Dermis microvascular lymphatic vessel endothelial cell (primary cell): Measurements from ENCODE around the gene PDHA2. TPM values are rescaled to one million over a fixed set of nuclear protein-coding genes. Genes with fewer than 3 reads are reported as not detected.
"Not testable (repeated sequence)": the region's sequence is repeated elsewhere in the genome, so short reads cannot be mapped to it uniquely, and the experiment has no call there.

Experiments used
- DNase-seq, 2 donors: peaks; one replicate each; pipeline versions ENCODE4 v3.0.0 to v3.0.0-alpha.2; 2010; ENCODE audit warnings: low read depth in 2 of 2
- total RNA-seq: library from RNA; depleted of rRNA; stranded (reverse); fragments of >200 nt; gene quantifications from 2 replicates; pipeline ENCODE4 v1.2.1, GENCODE V29; 2014

PDHA2 gene
- not detected in 2 replicates for total RNA-seq

DNA sequence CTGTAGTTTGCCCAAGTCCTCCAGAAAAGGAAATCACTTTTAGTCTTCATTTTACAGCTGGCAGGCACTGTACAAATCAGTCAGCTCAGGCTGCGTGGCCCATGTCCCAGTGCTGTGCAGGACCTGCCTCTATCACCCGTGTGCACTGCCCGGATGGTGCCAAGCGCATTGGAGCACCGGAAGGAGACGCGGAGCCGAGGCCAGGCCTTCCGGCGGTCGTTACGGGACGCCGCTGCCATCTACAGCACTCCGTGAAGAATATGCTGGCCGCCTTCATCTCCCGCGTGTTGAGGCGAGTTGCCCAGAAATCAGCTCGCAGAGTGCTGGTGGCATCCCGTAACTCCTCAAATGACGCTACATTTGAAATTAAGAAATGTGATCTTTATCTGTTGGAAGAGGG, at the start of gene PDHA2:
Gene PDHA2 (plus strand): TSS at position 203 of the 400 bp plus-strand sequence. CDS start 58 bp downstream, at position 261.
- DNase-seq = no peak

DNA sequence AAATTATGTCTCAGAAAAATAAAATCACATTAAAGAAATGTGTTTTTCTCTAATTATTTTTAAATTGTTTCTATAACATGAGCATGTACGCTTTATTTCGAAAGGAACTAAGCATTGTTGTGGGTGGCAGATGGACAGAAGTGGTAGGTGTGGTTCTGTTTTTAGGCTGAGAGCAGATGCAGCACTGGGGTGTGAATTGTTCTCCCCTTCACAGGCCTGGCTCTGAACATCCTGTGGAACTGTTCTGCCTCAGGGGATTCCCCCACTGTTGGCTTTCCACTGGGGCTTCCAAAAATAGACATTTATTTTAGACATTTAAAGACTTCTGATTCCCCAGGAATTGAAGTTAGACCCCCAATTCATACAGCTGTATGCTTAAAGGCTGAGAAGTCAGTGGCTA, 41.9 kb upstream of the PDHA2 start:
- no peak for DNase-seq

GRCh38 chr4:95798727-95799126, 41.2 kb upstream of the PDHA2 start:
- no peak for DNase-seq

DNA sequence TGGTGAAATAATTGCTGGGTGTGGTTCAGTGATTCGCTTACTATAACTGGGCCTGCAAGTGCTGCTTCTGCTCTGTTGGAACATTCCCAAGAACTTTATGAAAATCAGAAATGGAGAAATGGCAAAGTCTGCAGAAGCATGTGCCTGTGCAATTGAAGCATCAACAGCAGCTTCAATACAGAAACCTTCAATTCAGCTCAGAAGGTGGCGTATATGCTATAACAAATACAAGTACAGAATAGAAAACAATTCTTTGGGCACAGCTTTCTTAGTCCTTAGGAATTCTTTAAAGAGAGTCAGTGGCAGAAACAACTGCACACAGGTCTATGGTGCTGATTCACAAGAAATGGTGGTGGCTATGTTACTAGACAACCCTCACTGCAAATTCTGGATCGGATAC, 18.0 kb upstream of the PDHA2 start:
- DNase-seq = no peak

- DNase-seq = no peak
Measured at GRCh38 chr4:95825546-95825945, 14.3 kb upstream of the PDHA2 start.

- DNase-seq = no peak
Measured at GRCh38 chr4:95830651-95831050, 9.2 kb upstream of the PDHA2 start.

DNA sequence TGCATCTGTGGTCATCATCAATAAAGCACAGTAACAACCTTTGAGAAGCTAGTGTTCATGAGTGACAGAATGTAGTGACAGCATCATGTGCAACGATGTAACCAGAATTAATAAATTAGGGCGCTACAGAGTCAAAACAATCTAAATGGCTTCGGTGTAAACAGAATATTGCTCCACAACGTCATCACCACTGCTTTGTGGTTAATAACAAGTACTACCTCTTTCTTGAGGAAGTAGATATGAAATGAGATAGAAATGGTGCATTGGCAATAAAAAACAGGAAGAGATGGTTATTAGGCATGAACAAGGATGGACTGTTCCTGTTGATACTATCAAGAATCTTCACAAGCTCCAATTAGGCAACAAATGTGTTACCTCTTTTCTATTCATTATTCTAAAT, 8.7 kb upstream of the PDHA2 start:
- no peak for DNase-seq

GRCh38 chr4:95833711-95834194, 6.1 kb upstream of the PDHA2 start:
- DNase-seq = no peak

- no peak for DNase-seq
Measured at GRCh38 chr4:95835672-95836071, 4.2 kb upstream of the PDHA2 start.

- DNase-seq = no peak
Measured at GRCh38 chr4:95838192-95838591, 1.7 kb upstream of the PDHA2 start.

GRCh38 chr4:95847908-95848460, 8.1 kb downstream of the PDHA2 start:
- no peak for DNase-seq

- no peak for DNase-seq
Measured at GRCh38 chr4:95850161-95850560, 10.3 kb downstream of the PDHA2 start.

DNA sequence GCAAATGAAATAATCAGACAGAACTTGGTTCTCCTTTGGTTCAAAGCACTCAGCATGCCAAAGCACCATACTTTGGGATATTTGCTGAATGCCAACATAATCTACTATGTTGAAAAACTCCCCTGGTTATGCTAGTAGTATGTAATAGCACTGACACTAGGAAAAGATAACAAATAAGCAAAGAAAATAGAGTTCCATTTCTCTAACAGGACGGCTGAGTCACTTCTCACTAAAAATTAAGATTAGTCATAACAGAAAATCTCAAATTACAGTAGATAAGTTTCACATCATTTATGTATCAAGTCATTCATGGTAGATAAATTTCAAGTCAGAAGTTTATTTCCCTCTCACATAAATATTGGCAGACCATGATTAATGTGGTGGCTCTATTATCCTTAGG, 17.9 kb downstream of the PDHA2 start:
- DNase-seq = no peak

DNA sequence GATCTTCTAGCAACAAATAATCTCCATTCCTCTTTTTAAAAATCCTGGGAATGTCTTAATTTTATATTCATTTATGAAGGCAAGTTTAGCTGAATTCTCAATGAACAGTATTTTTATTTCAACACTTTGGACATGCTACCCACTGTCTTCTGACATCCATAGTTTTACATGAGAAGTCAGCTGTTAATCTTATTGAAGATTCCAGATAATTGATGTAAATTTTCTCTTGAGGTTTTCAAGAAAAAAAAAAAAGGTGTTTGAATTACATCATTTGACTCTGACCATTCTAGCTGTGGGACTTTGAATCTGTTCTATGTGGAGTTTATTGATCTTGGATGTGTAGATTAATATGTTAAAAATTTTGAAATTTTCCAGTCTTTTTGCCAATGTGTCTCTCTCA, 28.0 kb downstream of the PDHA2 start:
- DNase-seq = peak in 1 of 2 donors; percentile 0

- DNase-seq = not testable (repeated sequence)
Measured at GRCh38 chr4:95869414-95869813, 29.5 kb downstream of the PDHA2 start.

DNA sequence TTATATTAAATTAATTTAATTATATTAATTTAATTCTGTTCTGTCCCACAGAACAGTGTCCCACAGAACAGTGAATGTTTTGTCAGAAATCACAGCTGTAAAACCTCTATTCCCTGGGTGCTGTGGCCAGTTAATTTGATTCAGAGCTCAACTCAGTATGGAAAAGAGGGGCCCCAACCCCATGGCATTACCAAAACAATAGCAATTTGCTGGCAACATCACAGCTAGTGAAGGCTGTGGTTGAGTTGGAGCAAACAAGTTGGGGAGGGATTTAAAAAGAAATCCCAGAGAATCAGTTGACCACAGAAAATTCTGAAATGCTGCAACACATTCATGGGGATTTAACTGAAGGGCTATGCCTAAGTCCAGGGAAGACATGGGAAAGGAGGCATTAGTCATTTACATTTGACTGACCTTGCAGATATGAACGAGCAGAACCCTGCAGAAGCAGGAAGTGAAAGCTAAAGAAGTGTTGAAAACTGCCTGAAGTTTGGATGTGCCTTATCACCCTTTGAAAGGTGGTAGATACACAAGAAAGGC, 30.1 kb downstream of the PDHA2 start:
- no peak for DNase-seq

DNA sequence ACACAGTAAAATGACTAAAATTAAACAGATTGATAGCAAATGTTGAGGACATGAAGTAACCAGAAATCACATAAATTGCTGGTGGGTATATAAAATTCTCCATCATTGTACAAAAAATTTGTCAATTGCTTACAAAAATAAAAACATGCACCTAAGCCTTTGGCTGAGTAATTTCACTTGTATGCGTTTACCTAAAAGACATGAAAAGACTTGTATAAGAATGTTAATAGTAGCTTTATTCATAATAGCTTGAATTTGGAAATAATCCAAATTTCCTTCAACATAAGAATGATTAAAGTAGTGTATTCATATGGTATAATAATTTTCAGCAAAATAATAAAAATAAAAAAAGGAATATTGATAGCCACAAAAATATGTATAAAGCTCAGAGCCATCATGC, 37.7 kb downstream of the PDHA2 start:
- no peak for DNase-seq

DNA sequence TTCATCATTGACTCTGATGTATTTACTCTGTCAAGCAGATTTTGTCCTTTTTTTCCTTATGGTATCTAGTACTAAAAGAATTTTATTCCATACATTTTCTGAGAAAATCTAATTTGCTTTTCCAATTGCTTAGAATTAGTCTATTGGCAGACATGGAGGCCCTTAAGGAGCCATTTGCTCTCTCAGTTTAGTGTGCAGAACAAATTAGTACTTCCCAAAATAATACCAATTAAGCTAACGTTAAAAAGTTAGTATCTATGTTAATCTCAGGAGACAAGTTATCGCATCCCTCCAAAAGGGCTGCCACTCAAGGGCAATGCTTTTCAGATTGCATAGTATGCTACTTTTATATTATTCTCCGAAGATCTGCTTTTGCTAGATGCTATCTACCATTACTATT, 47.7 kb downstream of the PDHA2 start:
- DNase-seq = no peak

DNA sequence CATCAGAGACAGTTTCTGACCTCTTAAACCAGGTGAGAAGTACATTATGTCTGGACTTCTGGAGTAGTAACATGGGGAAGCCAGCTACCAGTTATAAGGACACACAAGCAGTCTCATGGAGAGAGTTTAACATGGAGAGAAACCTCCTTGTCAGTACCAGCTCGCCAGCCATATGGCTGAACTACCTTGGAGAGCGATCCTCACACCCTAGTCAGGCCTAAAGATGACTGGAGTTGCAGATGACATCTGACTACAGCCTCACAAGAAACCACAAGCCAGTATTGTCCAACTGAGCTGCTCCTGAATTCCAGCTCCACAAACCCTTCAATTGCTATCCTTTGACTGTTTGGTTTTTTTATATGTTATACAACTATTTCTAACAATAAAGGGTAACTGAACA, 49.8 kb downstream of the PDHA2 start:
- DNase-seq = no peak
